Upper lobe of left lung (tissue), 6 donors: ENCODE results near the gene FAM168A. TPM values are rescaled to one million over a fixed set of nuclear protein-coding genes. Genes with fewer than 3 reads are reported as not detected.

Experiments used
- ATAC-seq, 2 donors: fragments of 200-7000 bp; cut with Tn5 transposase; one replicate each; pipeline ENCODE4 v1.9.1; 2022; ENCODE audit warnings: mild to moderate bottlenecking in 2 of 2, moderate library complexity in 2 of 2; ENCODE audit not compliant: low FRiP score in 2 of 2
- DNase-seq, 2 donors: peaks; one replicate each; pipeline ENCODE4 v3.0.0-alpha.2; 2019 to 2020
- H3K27ac ChIP-seq, 4 donors: fragments of 200-600 bp; sonication (generic); one replicate each; pipeline ENCODE4 v1.5.1; 2016 to 2019
- H3K27me3 ChIP-seq, 4 donors: fragments of 200-600 bp; sonication (generic); one replicate each; pipeline ENCODE4 v1.5.1; 2017 to 2019
- H3K36me3 ChIP-seq, 4 donors: fragments of 200-600 bp; sonication (generic); one replicate each; pipeline ENCODE4 v1.5.1; 2016 to 2019
- H3K4me1 ChIP-seq, 4 donors: fragments of 200-600 bp; sonication (generic); one replicate each; pipeline ENCODE4 v1.5.1; 2018 to 2019
- H3K4me3 ChIP-seq, 4 donors: fragments of 200-600 bp; sonication (generic); one replicate each; pipeline ENCODE4 v1.5.1; 2017 to 2019; ENCODE audit warnings: mild to moderate bottlenecking in 2 of 4, moderate library complexity in 1 of 4
- H3K9me3 ChIP-seq, 4 donors: fragments of 200-600 bp; sonication (generic); one replicate each; pipeline ENCODE4 v1.5.1; 2018 to 2019
- CTCF ChIP-seq, 6 experiments: fragments of 450-650 bp in 4 of 6; fragments of 200-600 bp in 2 of 6; sonication (generic) in 2 of 6; IDR thresholded peaks; one replicate each; pipeline ENCODE4 v1.5.1; 2016 to 2019; ENCODE audit warnings: antibody characterized with exemption in 6 of 6
- EP300 ChIP-seq, 4 donors: sonication (generic); formaldehyde crosslinking; IDR thresholded peaks; one replicate each; pipeline ENCODE4 v1.5.1; 2017; ENCODE audit warnings: antibody characterized with exemption in 4 of 4, control low read depth in 2 of 4
- POLR2A ChIP-seq, 4 donors: fragments of 450-650 bp; IDR thresholded peaks; one replicate each; pipeline ENCODE4 v1.5.1; 2016 to 2017; ENCODE audit warnings: antibody characterized with exemption in 4 of 4, mild to moderate bottlenecking in 2 of 4
- POLR2AphosphoS5 ChIP-seq, 2 donors: sonication (generic); formaldehyde crosslinking; IDR thresholded peaks; one replicate each; pipeline ENCODE4 v1.5.1; 2017; ENCODE audit warnings: antibody characterized with exemption in 2 of 2
- WGBS, 2 donors: methylation state at CpG; one replicate each; pipeline ENCODE4 v1.1.5; 2017 to 2018; 5-methylcytosine and 5-hydroxymethylcytosine counted together
- total RNA-seq, 6 donors: library from RNA; depleted of rRNA in 4 of 6; stranded (reverse); fragments of >200 nt in 4 of 6; gene quantifications; one replicate each; pipeline versions ENCODE4 v1.1.0 to v1.2.1, GENCODE V29; 2016 to 2021
- donor health status: DM: no; HTN: no; CAD: no; lungs with moderate emphysema.
- donor health status: DM: no; HTN: yes; CAD: no; lungs with severe emphysema.

The FAM168A gene
- total RNA-seq, 6 donors from 2014 or later, result 15.7 to 30.7 (median 24.1) TPM

- H3K4me1 ChIP-seq, result peaks cover 5 to 10% (median 9%) of the 10 kb centered on the region in 4 donors
- ATAC-seq (no peak), DNase-seq (no peak)
- H3K27me3 ChIP-seq, result no peaks in the 10 kb centered on the region
- no peaks in the 10 kb centered on the region for H3K9me3 ChIP-seq
- H3K36me3 ChIP-seq, result no peaks in the 10 kb centered on the region
- no peak for TF ChIP-seq POLR2AphosphoS5 (IDR thresholded peaks at IDR 0.05)
- no peak for TF ChIP-seq POLR2A (IDR thresholded peaks at IDR 0.05)
- TF ChIP-seq EP300 (IDR thresholded peaks at IDR 0.05), result no peak
- TF ChIP-seq CTCF (IDR thresholded peaks at IDR 0.05), result no peak
- no peak overlapping the region for H3K4me3 ChIP-seq
- H3K27ac ChIP-seq, result no peak overlapping the region
- WGBS, 2 donors, result 92% methylated on average over 2 of the region's 2 CpGs
Observed at GRCh38 chr11:73547706-73548595, 50.0 kb downstream of the FAM168A start.

DNA sequence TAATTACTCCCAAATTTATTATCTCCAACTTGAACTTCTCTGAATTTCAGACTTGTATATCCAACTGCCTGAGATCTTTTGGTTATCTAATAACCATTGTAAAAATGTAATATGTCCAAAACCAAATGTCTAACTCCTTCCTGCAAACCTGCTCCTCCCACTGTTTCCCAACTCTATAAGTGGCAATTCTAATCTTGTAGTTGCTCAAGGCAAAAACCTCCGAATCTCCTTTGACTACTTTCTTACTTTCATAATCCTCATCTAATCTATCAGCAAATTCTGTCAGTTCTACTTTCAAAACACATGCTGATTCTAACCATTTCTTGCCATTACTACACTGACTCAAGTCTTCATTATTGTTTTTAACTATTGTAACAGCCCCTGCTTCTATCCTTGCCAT, 55.7 kb downstream of the FAM168A start:
- DNase-seq, result no peak
- Histone ChIP-seq H3K4me3 (no peak overlapping the region), H3K9me3 (no peaks in the 10 kb centered on the region), H3K36me3 (no peaks in the 10 kb centered on the region), H3K27ac (no peak overlapping the region), H3K4me1 (peaks cover 9 to 15% (median 11%) of the 10 kb centered on the region in 4 donors), H3K27me3 (no peaks in the 10 kb centered on the region)
- no peak for ATAC-seq
- 33 to 44% methylated on average over 1 of the region's 1 CpG for WGBS, 2 donors
- TF ChIP-seq EP300 (IDR thresholded peaks at IDR 0.05), result no peak
- TF ChIP-seq POLR2A (IDR thresholded peaks at IDR 0.05), result no peak
- no peak for TF ChIP-seq POLR2AphosphoS5 (IDR thresholded peaks at IDR 0.05)
- TF ChIP-seq CTCF (IDR thresholded peaks at IDR 0.05), result no peak

DNA sequence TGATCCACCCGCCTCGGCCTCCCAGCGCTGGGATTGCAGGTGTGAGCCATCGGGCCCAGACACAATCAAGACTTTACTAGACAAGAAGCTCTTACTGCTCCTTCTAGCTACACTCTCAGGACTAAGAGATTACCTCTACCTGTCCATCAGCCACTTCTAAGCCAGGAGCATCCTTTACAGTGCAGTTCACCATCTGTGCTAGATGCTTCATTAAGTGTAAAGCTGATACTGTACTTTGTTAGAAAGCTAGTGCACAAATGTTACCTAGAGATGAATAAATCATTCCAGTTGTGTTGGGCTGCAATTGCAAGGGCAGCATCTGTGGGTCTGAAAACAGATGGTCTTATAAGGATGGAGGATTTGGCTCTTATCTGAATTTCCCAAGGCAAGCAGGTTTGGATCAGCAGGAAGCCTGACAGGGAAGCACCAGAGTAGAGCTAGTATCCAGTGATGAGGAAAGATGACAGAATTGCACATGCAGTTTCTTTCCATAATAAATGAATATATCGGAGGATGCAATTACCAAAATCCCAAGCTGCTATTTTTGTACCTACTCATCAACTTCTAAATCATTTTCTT, 58.3 kb downstream of the FAM168A start:
- TF ChIP-seq CTCF (IDR thresholded peaks at IDR 0.05), result no peak
- TF ChIP-seq POLR2AphosphoS5 (IDR thresholded peaks at IDR 0.05), result no peak
- peak in 1 of 2 donors; percentile 13 for DNase-seq
- Histone ChIP-seq H3K27ac (no peak overlapping the region), H3K4me1 (peaks cover 9 to 16% (median 12%) of the 10 kb centered on the region in 4 donors), H3K4me3 (no peak overlapping the region), H3K9me3 (no peaks in the 10 kb centered on the region), H3K36me3 (no peaks in the 10 kb centered on the region), H3K27me3 (no peaks in the 10 kb centered on the region)
- ATAC-seq, result no peak
- 97 to 99% methylated on average over 5 of the region's 5 CpGs for WGBS, 2 donors

DNA sequence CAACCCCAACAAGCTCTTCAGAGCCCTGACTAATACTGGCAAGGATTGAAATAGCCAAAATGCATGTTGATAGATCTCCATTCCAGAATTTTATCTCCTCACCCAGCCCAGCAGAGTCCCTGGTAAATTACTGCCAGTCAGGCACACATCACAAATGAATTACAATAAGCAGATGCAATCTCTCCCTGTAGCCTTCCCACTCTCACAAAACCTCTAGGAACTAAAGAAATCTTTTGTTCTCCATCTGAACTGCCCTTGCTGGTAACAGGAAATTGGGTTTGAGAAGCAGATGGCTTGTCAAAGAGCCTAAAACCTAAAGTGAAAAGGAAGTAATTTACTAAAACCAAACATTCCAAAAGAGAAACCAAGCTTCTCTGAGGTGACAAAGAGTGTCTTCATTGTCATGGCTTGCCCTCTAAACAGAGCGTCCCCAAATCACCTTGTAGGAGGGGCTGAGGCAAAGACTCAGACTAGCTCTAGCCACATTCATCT, 59.5 kb downstream of the FAM168A start:
- 26 to 29% methylated on average over 1 of the region's 1 CpG for WGBS, 2 donors
- TF ChIP-seq EP300 (IDR thresholded peaks at IDR 0.05), result no peak
- no peak for ATAC-seq
- no peak for DNase-seq
- Histone ChIP-seq H3K36me3 (no peaks in the 10 kb centered on the region), H3K27ac (peak overlapping the region in 1 of 4 donors; percentile 19), H3K9me3 (no peaks in the 10 kb centered on the region), H3K27me3 (no peaks in the 10 kb centered on the region), H3K4me1 (peaks cover 9 to 16% (median 12%) of the 10 kb centered on the region in 4 donors), H3K4me3 (no peak overlapping the region)

DNA sequence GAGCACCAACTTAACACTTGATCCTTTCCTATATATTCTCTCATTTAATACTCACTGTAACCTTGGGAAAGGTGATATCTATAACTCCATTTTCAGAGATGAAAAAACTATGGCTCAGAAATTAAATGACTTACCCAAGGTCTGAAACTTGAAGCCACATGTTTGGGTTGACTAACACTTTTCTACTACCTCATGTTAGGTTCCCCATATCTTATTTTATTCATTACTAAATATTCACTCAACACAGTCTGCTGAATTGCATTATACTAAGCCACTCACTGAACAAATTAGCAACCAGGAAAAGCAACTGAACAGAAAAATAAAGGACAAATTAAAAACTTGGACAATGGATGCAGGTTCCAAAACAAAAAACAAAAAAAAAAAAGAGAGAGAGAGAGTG, 59.9 kb downstream of the FAM168A start:
- DNase-seq (no peak), ATAC-seq (no peak)
- Histone ChIP-seq H3K36me3 (no peaks in the 10 kb centered on the region), H3K9me3 (no peaks in the 10 kb centered on the region), H3K4me1 (peaks cover 9 to 16% (median 12%) of the 10 kb centered on the region in 4 donors), H3K27ac (no peak overlapping the region), H3K4me3 (no peak overlapping the region), H3K27me3 (no peaks in the 10 kb centered on the region)
- TF ChIP-seq POLR2AphosphoS5 (IDR thresholded peaks at IDR 0.05), result no peak
- TF ChIP-seq POLR2A (IDR thresholded peaks at IDR 0.05), result no peak
- no peak for TF ChIP-seq EP300 (IDR thresholded peaks at IDR 0.05)
- TF ChIP-seq CTCF (IDR thresholded peaks at IDR 0.05), result no peak
